Cardiac muscle cell (in vitro differentiated cells and primary cell): ENCODE results near the gene ATOH7. TPM values are rescaled to one million over a fixed set of nuclear protein-coding genes. Genes with fewer than 3 reads are reported as not detected.

Source experiments
- DNase-seq, 2 donors: peaks; one replicate each; pipeline versions ENCODE4 v3.0.0 to v3.0.0-alpha.2; 2010 to 2017; ENCODE audit warnings: low read depth in 1 of 2, low spot score in 1 of 2
- H3K27ac ChIP-seq: fragments of 200-600 bp; sonication (generic); 2 replicates; pipeline ENCODE4 v1.5.1; 2016
- H3K27me3 ChIP-seq: fragments of 200-600 bp; sonication (generic); 2 replicates; pipeline ENCODE4 v1.6.0; 2016; ENCODE audit warnings: control low read depth
- H3K36me3 ChIP-seq: fragments of 200-600 bp; sonication (generic); 2 replicates; pipeline ENCODE4 v1.5.1; 2016; ENCODE audit warnings: control low read depth
- H3K4me1 ChIP-seq: fragments of 200-600 bp; sonication (generic); 2 replicates; pipeline ENCODE4 v1.8.1; 2017; ENCODE audit warnings: low read depth, mild to moderate bottlenecking, mixed run types
- H3K4me3 ChIP-seq: fragments of 200-600 bp; sonication (generic); 2 replicates; pipeline ENCODE4 v1.5.1; 2016; ENCODE audit warnings: mild to moderate bottlenecking
- H3K9me3 ChIP-seq: fragments of 200-600 bp; sonication (generic); 2 replicates; pipeline ENCODE4 v1.5.1; 2017; ENCODE audit warnings: low read depth, mild to moderate bottlenecking, control low read depth
- polyA plus RNA-seq: library from polyadenylated mRNA; unstranded; fragments of >200 nt; fragmentation: Nextera tagmentation; extraction: Ambion mirVana; gene quantifications from 2 replicates; pipeline ENCODE4 v1.2.1, GENCODE V29; 2016
- total RNA-seq: library from RNA; depleted of rRNA; stranded (reverse); fragments of >200 nt; gene quantifications from 2 replicates; pipeline ENCODE4 v1.2.3, GENCODE V29; 2016
- TF ChIP-seq, protein P1 (sequence below): IDR thresholded peaks from 2 replicates; pipeline ENCODE4 v1.5.1; 2012; ENCODE audit warnings: low read depth, mild to moderate bottlenecking, low read length

Gene ATOH7
- total and polyA plus RNA-seq, 2 experiments from 2014 or later = 0.29 TPM; not detected in 1

DNA sequence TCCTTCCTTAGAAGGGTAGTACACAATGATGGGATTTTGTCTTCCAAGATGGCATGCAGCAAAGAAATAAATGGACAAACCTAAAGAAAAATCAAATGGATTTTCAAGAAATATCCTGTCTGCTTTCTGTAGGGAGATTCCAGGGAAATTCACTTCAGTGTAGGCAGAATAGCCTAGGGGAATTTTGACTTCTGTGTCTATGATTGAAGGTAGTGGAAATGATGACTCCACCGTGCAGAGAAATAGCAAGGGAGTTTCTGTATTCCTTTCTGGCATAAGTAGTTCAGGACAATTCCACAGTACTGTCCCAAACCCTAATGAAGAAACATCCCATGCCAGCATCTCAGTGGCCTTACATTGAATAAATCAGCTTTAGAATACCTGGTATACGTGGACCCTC is 9.5 kb downstream of the ATOH7 start:
- no peaks in the 10 kb centered on the region for H3K36me3 ChIP-seq

GRCh38 chr10:68221196-68221595 is 10.7 kb downstream of the ATOH7 start:
- no peak for DNase-seq
- Histone ChIP-seq H3K9me3 (no peaks in the 10 kb centered on the region), H3K27ac (no peak overlapping the region), H3K4me3 (no peak overlapping the region), H3K4me1 (no peaks in the 10 kb centered on the region), H3K27me3 (no peaks in the 10 kb centered on the region), H3K36me3 (no peaks in the 10 kb centered on the region)
- TF ChIP-seq, protein P1, sequence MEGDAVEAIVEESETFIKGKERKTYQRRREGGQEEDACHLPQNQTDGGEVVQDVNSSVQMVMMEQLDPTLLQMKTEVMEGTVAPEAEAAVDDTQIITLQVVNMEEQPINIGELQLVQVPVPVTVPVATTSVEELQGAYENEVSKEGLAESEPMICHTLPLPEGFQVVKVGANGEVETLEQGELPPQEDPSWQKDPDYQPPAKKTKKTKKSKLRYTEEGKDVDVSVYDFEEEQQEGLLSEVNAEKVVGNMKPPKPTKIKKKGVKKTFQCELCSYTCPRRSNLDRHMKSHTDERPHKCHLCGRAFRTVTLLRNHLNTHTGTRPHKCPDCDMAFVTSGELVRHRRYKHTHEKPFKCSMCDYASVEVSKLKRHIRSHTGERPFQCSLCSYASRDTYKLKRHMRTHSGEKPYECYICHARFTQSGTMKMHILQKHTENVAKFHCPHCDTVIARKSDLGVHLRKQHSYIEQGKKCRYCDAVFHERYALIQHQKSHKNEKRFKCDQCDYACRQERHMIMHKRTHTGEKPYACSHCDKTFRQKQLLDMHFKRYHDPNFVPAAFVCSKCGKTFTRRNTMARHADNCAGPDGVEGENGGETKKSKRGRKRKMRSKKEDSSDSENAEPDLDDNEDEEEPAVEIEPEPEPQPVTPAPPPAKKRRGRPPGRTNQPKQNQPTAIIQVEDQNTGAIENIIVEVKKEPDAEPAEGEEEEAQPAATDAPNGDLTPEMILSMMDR = no peak

More for the DNA sequence above, 9.5 kb downstream of the ATOH7 start:
- Histone ChIP-seq H3K27me3 (no peaks in the 10 kb centered on the region), H3K9me3 (no peaks in the 10 kb centered on the region), H3K27ac (no peak overlapping the region), H3K4me1 (no peaks in the 10 kb centered on the region), H3K4me3 (no peak overlapping the region)
- DNase-seq = no peak
- TF ChIP-seq, protein P1 = no peak

GRCh38 chr10:68218786-68219185 is 13.1 kb downstream of the ATOH7 start:
- Histone ChIP-seq H3K4me1 (no peaks in the 10 kb centered on the region), H3K36me3 (no peaks in the 10 kb centered on the region), H3K4me3 (no peak overlapping the region), H3K27me3 (no peaks in the 10 kb centered on the region), H3K27ac (no peak overlapping the region), H3K9me3 (no peaks in the 10 kb centered on the region)
- no peak for DNase-seq
- TF ChIP-seq, protein P1 = no peak

DNA sequence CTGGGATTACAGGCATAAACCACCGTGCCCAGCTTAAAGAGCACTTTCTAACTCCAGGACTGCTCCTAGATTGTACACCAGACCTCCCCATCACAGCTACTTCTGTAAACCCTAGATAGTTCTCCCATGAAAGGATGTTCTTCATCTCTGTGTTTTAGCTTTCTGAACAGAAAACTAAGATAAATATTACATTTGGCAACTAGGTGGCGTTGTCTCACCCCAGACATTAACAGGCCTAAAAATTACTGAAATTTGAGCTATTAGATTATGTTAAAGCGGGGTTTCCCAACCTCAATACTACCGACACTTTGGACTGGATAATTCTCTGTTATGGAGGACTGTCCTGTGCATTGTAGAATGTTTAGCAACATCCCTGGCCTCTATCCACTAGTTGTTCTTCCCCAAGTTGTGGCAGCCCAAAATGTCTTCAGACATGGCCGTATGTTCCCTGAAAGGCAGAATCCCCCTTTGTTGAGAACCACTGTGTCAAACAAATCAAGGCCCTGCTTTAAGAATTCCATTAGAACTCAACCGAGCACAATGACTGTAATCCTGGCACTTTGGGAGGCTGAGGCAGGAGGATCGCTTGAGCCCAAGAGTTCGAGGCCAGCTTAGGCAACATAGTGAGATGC is 19.1 kb downstream of the ATOH7 start:
- Histone ChIP-seq H3K27me3 (no peaks in the 10 kb centered on the region), H3K9me3 (no peaks in the 10 kb centered on the region), H3K27ac (no peak overlapping the region), H3K4me3 (no peak overlapping the region), H3K4me1 (no peaks in the 10 kb centered on the region), H3K36me3 (no peaks in the 10 kb centered on the region)
- TF ChIP-seq, protein P1 = peak; percentile 62
- peak; percentile 8 to 69 for DNase-seq

DNA sequence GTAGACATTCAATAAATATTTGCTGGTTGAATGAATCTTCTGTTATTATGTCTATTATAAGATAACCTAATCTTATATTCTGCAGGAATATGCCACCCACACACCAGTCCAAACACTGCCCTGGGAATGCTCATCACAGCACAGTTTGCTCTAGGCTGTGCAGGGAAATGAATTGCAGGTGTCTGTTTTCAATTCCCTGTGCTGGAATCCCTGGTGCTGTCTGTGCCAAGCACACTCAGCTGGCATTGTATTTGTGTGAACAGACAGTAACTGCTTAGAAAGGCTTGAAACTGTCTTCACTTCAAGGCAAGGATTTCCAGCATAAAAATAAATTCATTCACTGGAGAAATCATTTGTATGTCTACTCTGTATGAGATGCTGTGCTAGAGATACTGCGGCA is 20.2 kb downstream of the ATOH7 start:
- Histone ChIP-seq H3K27me3 (no peaks in the 10 kb centered on the region), H3K36me3 (no peaks in the 10 kb centered on the region), H3K9me3 (no peaks in the 10 kb centered on the region), H3K27ac (no peak overlapping the region), H3K4me1 (no peaks in the 10 kb centered on the region), H3K4me3 (no peak overlapping the region)
- TF ChIP-seq, protein P1 = no peak
- DNase-seq = no peak
